ENCODE measurements around the gene NDUFA13.

Gene NDUFA13

GRCh38 chr19:19488875-19489690 is 26.9 kb upstream of the NDUFA13 start:
- DNase-seq (ENCODE audit: low read depth in 3 of 3, low spot score in 1 of 3) = peak; percentile 59 to 75 (median 70)

GRCh38 chr19:19489804-19490204 is 26.2 kb upstream of the NDUFA13 start:
- DNase-seq (ENCODE audit: low read depth in 3 of 3, low spot score in 1 of 3) = no peak

- peak; percentile 52 to 61 (median 61) for DNase-seq (ENCODE audit: low read depth in 3 of 3, low spot score in 1 of 3)
These were observed 25.6 kb upstream of the NDUFA13 start for GRCh38 chr19:19490214-19490968.

GRCh38 chr19:19491321-19492025 is 24.6 kb upstream of the NDUFA13 start:
- DNase-seq (ENCODE audit: low read depth in 3 of 3, low spot score in 1 of 3) = no peak

DNA sequence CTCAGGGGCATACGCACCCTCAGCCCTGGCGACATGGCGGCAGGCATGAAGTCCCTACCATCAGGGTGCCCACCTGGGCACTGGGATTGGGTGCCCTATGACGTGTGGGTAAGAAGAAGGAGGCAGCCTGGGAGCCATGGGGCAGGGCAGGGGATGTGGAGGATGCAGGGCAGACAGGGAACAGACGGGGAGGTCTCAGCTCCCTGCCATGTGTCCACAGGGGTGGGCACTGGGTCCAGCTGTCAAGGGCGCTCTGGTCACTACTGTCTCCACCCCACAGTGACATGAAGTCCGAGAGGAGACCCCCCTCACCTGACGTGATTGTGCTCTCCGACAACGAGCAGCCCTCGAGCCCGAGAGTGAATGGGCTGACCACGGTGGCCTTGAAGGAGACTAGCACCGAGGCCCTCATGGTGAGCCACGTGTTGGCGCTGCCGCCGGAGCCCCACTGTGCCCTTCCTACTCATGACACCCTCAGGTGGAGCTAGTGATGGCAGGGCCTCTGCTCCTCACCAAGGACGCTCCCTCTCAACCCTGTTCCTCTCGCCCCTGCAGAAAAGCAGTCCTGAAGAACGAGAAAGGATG is 23.9 kb upstream of the NDUFA13 start:
- no peak for DNase-seq (ENCODE audit: low read depth in 3 of 3, low spot score in 1 of 3)

DNA sequence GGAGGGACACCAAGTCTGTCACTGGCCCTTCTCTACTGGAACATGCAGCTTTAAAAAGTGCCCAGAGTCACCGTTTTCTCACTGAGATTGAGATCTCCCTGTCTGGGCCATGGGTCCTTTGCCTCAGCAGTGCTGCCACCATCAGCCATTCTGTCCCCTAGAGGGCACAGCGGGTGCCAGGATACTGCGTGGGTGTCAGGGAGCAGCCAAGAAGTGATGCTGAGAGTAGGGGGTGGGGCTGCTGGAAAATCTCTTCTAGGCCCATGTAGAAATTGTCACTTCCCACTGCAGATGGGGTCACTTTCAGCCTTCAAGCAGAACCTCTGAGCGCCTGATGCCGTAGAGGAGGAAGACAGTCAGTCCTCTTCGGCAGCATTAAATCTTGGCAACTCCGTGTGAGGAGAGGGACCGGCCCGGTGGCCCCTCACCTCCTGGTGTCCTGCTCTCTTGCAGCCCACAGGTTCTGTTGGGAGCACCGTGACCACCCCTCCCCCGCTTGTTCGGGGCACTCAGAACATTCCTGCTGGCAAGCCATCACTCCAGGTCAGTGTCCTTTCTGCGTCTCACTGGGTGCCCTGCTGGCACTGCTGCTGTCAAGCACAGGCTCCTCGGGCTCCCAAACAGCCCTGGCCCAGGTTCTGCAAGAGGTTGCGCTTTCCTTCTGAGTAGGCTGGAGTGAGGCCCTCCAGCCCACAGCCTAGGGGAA is 22.0 kb upstream of the NDUFA13 start:
- DNase-seq (ENCODE audit: low read depth in 3 of 3, low spot score in 1 of 3) = no peak

- DNase-seq (ENCODE audit: low read depth in 3 of 3, low spot score in 1 of 3) = no peak
These were observed 20.1 kb upstream of the NDUFA13 start for GRCh38 chr19:19495614-19496603.

GRCh38 chr19:19498255-19498991 is 17.6 kb upstream of the NDUFA13 start:
- DNase-seq (ENCODE audit: low read depth in 3 of 3, low spot score in 1 of 3) = no peak

DNA sequence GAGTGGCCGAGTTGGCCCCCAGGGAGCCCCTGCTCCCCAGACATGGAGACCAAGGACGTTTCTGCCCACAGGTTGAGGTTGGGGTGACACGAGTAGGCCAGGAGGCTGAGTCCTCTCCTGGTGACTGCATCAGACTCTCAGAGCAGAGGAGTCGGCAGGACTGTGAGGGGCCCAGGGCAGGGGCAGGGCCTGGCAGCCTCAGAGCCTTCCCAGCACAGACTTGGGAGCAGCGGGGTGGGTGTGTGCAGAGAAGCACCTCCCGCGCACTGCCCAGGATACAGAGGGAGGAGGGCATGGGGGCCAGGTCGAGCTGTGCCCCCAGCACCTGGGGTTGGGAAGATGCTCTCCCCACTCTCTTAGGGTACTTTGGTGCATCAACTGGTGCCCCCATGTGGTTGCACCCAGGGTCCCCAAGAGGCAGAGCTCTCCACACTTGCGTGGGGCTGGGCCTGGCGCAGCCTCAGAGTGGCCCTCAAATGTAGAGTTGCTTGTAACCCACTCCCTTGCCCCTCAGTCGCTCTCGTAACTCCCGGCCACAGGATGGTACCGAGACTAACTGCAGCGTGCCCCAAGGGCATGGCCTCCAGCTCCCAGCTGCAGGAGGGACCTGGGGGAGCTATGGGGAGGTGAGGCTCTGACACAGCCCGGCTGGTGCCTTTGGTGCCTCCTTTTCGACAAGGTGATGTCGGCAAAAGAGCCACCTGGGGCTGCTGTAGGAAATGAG is 16.6 kb upstream of the NDUFA13 start:
- DNase-seq (ENCODE audit: low read depth in 3 of 3, low spot score in 1 of 3) = no peak

- DNase-seq (ENCODE audit: low read depth in 3 of 3, low spot score in 1 of 3) = no peak
These were observed 14.9 kb upstream of the NDUFA13 start for GRCh38 chr19:19500975-19501644.

DNA sequence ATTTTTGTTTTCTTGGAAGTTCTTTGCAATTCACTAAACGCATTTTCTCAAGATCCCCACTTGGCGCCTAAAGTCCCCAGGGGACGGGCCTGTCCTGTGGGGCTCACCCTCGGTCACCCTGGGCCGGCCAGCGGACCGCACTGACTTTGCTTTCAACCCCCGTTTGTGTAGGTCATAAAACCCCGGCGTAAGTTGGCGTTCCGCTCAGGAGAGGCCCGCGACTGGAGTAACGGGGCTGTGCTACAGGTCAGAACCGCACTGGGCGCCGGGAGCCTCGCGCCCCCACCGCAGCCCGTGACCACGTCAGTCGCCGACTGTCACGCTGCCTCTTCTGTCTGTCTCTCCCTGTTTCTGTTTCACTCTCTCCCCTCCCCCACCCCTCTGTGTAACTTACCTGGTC is 14.2 kb upstream of the NDUFA13 start:
- DNase-seq (ENCODE audit: low read depth in 3 of 3, low spot score in 1 of 3) = no peak

GRCh38 chr19:19502281-19502680 is 13.7 kb upstream of the NDUFA13 start:
- DNase-seq (ENCODE audit: low read depth in 3 of 3, low spot score in 1 of 3) = no peak

DNA sequence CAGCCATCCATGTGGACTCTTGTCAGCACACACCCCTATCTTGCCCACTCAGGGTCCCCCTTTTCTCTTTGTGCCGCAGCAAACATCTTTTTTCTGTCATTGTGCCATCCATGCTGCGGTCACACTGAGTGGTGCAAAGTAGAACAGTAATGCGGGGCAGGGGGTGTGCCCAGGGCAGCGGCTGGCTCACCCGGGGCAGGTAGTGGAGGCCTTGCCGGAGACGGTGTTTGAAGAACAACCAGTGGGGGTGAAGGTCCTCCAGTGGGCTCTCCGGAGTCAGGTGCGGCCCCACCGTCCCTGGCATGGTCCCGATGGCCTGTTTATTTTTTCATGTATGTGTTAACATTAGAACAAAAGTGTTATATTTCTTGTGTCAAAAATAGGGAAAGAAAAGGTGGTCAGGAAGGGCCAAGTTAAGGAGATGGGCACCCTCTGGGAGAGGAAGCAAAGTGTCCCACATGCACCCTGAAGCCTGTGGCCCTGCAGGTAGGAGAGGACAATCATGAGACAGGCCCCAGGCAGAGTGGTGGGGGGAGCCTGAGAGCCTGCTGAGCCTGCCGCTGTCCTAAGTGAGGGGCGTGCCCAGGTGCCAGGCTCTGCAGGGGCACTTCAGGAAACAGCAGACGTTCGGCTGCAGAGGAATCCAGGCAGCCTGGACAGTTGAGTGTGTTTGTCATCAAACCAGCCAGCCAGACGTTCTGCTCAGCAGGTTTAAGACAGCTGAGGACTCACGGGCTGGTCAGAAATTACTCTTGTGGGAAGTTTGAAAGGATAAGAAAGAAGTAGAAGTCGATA is 13.0 kb upstream of the NDUFA13 start:
- DNase-seq (ENCODE audit: low read depth in 3 of 3, low spot score in 1 of 3) = no peak

GRCh38 chr19:19504754-19505668 is 11.0 kb upstream of the NDUFA13 start:
- no peak for DNase-seq (ENCODE audit: low read depth in 3 of 3, low spot score in 1 of 3)

DNA sequence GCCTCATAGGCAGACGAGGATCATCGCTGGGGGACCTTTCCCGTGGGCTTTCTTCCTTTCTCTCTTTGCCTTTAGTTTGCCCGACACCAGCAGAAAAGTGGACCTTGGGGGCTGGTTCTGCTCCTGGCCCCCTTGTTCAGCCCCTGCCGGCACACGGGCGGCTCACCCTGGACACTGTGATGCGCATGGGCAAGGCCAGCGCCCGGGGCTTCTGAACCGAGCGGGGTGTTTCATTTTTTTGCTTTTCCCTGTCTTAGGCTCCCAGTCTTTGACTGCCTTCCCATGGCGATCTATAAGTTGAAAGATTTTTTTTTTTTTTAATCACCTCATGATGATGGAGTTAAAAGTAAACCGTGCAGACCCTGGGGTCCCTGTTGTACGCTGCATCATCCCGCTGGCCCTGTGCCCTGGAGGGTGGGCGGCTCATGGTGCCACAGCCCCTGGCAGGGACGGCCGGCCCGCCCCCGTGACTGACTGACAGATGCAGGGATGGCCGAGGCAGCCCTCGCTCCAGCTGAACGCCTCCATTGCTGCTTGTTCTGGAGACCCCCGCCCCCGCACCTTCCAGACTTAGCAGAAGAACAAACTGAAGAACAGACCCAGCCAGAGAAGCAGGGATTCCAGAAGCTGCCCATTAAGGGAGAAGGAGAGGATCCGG is 10.2 kb upstream of the NDUFA13 start:
- DNase-seq (ENCODE audit: low read depth in 3 of 3, low spot score in 1 of 3) = no peak

Data from stimulated activated CD4-positive, alpha-beta T cell treated with anti-CD3 and anti-CD28 coated beads, TNF-alpha, amount 100 ng/mL, for 1 hour (primary cell).